ENCODE data around the gene FRY. TPM values are rescaled to one million over a fixed set of nuclear protein-coding genes. Genes with fewer than 3 reads are reported as not detected.

Gene FRY
- polyA plus RNA-seq, 2 donors: 2.4 to 4.3 TPM

DNA sequence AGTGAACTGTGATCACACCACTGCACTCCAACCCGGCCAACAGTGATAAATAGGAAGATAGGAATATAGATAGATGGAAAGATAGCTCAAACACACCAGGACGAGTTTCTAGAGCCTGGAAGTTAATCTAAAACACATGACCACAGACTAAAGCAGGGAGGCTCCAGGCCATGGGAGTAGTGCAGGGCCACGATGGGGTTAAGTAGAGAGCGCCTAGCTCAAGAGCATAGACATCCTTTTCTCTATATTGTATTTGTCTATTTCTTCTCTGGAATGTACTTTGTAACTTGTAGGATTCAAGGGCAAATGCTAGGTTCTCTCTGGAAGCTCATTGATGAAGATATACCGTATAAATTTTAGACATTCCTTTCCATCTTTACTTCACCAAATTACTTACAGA lies 214.0 kb downstream of the FRY start:
- WGBS, 2 donors: 85 to 86% methylated on average over 5 of the region's 5 CpGs
- Histone ChIP-seq H3K9me3 (ENCODE audit: control insufficient read depth in 2 of 2, insufficient read depth in 1 of 2, low read depth in 1 of 2, low read length in 1 of 2) (no peaks in the 10 kb centered on the region), H3K4me1 (ENCODE audit: control insufficient read depth in 2 of 2, insufficient read depth in 2 of 2, low read length in 1 of 2) (no peaks in the 10 kb centered on the region), H3K27ac (ENCODE audit: low read depth in 2 of 2, low read length in 1 of 2) (no peak overlapping the region), H3K27me3 (ENCODE audit: control insufficient read depth in 1 of 2, insufficient read depth in 2 of 2, low read length in 2 of 2) (no peaks in the 10 kb centered on the region), H3K4me3 (ENCODE audit: low read depth in 1 of 2, low read length in 2 of 2) (no peak overlapping the region), H3K36me3 (ENCODE audit: control insufficient read depth in 2 of 2, insufficient read depth in 2 of 2, low read length in 1 of 2) (no peaks in the 10 kb centered on the region)

DNA sequence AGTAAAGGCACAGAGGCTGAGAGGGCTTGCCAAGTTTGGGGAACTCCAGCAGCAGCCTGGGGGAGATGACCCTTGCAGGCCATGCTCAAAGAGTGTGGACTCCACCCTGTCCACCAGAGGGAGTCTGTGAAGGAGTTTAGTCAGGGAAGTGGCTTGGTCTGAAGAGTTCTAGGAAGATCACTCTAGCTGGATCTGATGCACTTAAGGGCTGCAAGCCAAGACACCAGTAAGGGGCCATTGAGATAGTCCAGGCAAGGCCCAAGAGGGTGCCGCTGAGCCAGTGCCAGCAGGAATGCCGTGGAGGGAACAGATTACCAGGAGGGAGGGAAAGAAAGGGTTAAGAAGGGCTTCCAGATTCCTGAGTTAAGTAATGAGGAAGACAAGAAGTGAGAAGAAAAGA lies 214.9 kb downstream of the FRY start:
- H3K4me3 ChIP-seq (ENCODE audit: low read depth in 1 of 2, low read length in 2 of 2): no peak overlapping the region
- no peaks in the 10 kb centered on the region for H3K36me3 ChIP-seq (ENCODE audit: control insufficient read depth in 2 of 2, insufficient read depth in 2 of 2, low read length in 1 of 2)
- no peaks in the 10 kb centered on the region for H3K27me3 ChIP-seq (ENCODE audit: control insufficient read depth in 1 of 2, insufficient read depth in 2 of 2, low read length in 2 of 2)
- WGBS, 2 donors: 60 to 72% methylated on average over 2 of the region's 2 CpGs
- no peaks in the 10 kb centered on the region for H3K4me1 ChIP-seq (ENCODE audit: control insufficient read depth in 2 of 2, insufficient read depth in 2 of 2, low read length in 1 of 2)
- H3K9me3 ChIP-seq (ENCODE audit: control insufficient read depth in 2 of 2, insufficient read depth in 1 of 2, low read depth in 1 of 2, low read length in 1 of 2): no peaks in the 10 kb centered on the region
- no peak overlapping the region for H3K27ac ChIP-seq (ENCODE audit: low read depth in 2 of 2, low read length in 1 of 2)

DNA sequence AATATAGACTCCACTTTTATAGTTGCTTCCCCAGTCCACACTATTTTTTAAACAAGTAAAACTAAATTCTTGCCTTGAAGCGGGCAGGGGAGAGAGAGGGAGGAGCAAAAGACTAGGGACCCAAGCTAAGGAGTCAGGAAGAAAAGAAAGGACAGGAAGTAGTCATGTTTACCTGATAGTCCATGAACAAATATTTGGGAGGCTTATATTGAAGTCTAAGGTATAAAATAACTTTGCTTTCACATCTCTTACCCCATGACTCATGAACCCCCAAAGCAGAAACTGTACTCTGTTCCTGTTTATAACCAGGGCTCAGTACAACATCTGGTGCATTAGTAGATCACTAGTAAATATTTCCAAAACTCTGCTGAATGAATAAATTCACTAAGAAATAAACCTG lies 216.3 kb downstream of the FRY start:
- Histone ChIP-seq H3K9me3 (ENCODE audit: control insufficient read depth in 2 of 2, insufficient read depth in 1 of 2, low read depth in 1 of 2, low read length in 1 of 2) (no peaks in the 10 kb centered on the region), H3K4me3 (ENCODE audit: low read depth in 1 of 2, low read length in 2 of 2) (no peak overlapping the region), H3K4me1 (ENCODE audit: control insufficient read depth in 2 of 2, insufficient read depth in 2 of 2, low read length in 1 of 2) (no peaks in the 10 kb centered on the region), H3K36me3 (ENCODE audit: control insufficient read depth in 2 of 2, insufficient read depth in 2 of 2, low read length in 1 of 2) (no peaks in the 10 kb centered on the region), H3K27me3 (ENCODE audit: control insufficient read depth in 1 of 2, insufficient read depth in 2 of 2, low read length in 2 of 2) (no peaks in the 10 kb centered on the region), H3K27ac (ENCODE audit: low read depth in 2 of 2, low read length in 1 of 2) (no peak overlapping the region)
- 0 to 56% methylated on average over 1 of the region's 1 CpG for WGBS, 2 donors

DNA sequence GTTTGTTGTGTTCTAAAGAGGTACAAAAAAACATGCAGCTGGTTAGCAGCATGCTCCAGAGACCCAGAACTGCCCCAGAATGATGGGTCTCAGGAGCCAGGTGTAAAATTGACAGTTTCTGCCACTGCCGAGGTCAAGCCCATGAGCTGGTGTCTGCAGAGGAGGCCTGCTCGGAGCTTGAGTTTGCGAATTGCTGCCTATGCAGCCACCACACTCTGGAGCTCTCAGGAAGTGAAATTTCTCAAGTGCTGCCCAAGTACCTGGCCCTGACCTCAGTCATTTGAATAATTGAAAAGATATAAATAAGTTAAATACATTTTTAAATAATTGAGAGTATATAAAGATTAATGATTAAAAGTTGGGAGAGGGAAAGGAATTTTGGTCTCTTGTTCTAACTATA lies 217.2 kb downstream of the FRY start:
- H3K36me3 ChIP-seq (ENCODE audit: control insufficient read depth in 2 of 2, insufficient read depth in 2 of 2, low read length in 1 of 2): no peaks in the 10 kb centered on the region
- no peak overlapping the region for H3K27ac ChIP-seq (ENCODE audit: low read depth in 2 of 2, low read length in 1 of 2)
- no peak overlapping the region for H3K4me3 ChIP-seq (ENCODE audit: low read depth in 1 of 2, low read length in 2 of 2)
- 84% methylated on average over 3 of the region's 3 CpGs for WGBS, 2 donors
- H3K27me3 ChIP-seq (ENCODE audit: control insufficient read depth in 1 of 2, insufficient read depth in 2 of 2, low read length in 2 of 2): no peaks in the 10 kb centered on the region
- H3K9me3 ChIP-seq (ENCODE audit: control insufficient read depth in 2 of 2, insufficient read depth in 1 of 2, low read depth in 1 of 2, low read length in 1 of 2): no peaks in the 10 kb centered on the region
- H3K4me1 ChIP-seq (ENCODE audit: control insufficient read depth in 2 of 2, insufficient read depth in 2 of 2, low read length in 1 of 2): no peaks in the 10 kb centered on the region

GRCh38 chr13:32252812-32253438 lies 221.4 kb downstream of the FRY start:
- WGBS, 2 donors: 77 to 80% methylated on average over 4 of the region's 4 CpGs
- Histone ChIP-seq H3K27me3 (ENCODE audit: control insufficient read depth in 1 of 2, insufficient read depth in 2 of 2, low read length in 2 of 2) (no peaks in the 10 kb centered on the region), H3K4me3 (ENCODE audit: low read depth in 1 of 2, low read length in 2 of 2) (no peak overlapping the region), H3K36me3 (ENCODE audit: control insufficient read depth in 2 of 2, insufficient read depth in 2 of 2, low read length in 1 of 2) (no peaks in the 10 kb centered on the region), H3K9me3 (ENCODE audit: control insufficient read depth in 2 of 2, insufficient read depth in 1 of 2, low read depth in 1 of 2, low read length in 1 of 2) (no peaks in the 10 kb centered on the region), H3K4me1 (ENCODE audit: control insufficient read depth in 2 of 2, insufficient read depth in 2 of 2, low read length in 1 of 2) (no peaks in the 10 kb centered on the region), H3K27ac (ENCODE audit: low read depth in 2 of 2, low read length in 1 of 2) (no peak overlapping the region)

DNA sequence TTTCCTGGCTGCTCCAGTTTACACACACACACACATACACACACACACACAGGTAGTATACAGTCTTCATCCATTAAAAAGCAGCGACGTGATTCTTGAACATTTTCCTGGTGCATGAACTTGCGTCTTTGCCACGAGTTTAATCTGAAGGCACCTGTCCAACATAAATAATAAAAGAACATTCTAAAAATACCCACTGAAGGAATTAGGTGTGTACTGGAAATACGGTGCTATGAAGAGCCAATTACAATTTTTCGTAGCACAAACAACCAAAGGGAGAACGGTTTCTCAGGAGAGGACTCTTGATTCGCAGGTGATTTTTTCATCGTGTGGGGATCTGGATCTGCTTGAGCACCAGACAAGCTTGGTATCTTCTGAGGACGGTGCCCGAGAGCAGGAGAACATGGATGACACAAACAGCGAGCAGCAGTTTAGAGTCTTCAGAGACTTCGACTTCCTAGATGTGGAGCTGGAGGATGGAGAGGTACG lies 222.4 kb downstream of the FRY start:
- 37 to 42% methylated on average over 14 of the region's 14 CpGs for WGBS, 2 donors
- H3K4me3 ChIP-seq (ENCODE audit: low read depth in 1 of 2, low read length in 2 of 2): peak overlapping the region; percentile 26 to 27
- no peaks in the 10 kb centered on the region for H3K36me3 ChIP-seq (ENCODE audit: control insufficient read depth in 2 of 2, insufficient read depth in 2 of 2, low read length in 1 of 2)
- H3K4me1 ChIP-seq (ENCODE audit: control insufficient read depth in 2 of 2, insufficient read depth in 2 of 2, low read length in 1 of 2): no peaks in the 10 kb centered on the region
- H3K9me3 ChIP-seq (ENCODE audit: control insufficient read depth in 2 of 2, insufficient read depth in 1 of 2, low read depth in 1 of 2, low read length in 1 of 2): no peaks in the 10 kb centered on the region
- no peaks in the 10 kb centered on the region for H3K27me3 ChIP-seq (ENCODE audit: control insufficient read depth in 1 of 2, insufficient read depth in 2 of 2, low read length in 2 of 2)
- H3K27ac ChIP-seq (ENCODE audit: low read depth in 2 of 2, low read length in 1 of 2): peak overlapping the region; percentile 63 to 77

- no peaks in the 10 kb centered on the region for H3K9me3 ChIP-seq (ENCODE audit: control insufficient read depth in 2 of 2, insufficient read depth in 1 of 2, low read depth in 1 of 2, low read length in 1 of 2)
- no peaks in the 10 kb centered on the region for H3K36me3 ChIP-seq (ENCODE audit: control insufficient read depth in 2 of 2, insufficient read depth in 2 of 2, low read length in 1 of 2)
- peak overlapping the region in 1 of 2 donors; percentile 63 for H3K27ac ChIP-seq (ENCODE audit: low read depth in 2 of 2, low read length in 1 of 2)
- H3K27me3 ChIP-seq (ENCODE audit: control insufficient read depth in 1 of 2, insufficient read depth in 2 of 2, low read length in 2 of 2): no peaks in the 10 kb centered on the region
- no peaks in the 10 kb centered on the region for H3K4me1 ChIP-seq (ENCODE audit: control insufficient read depth in 2 of 2, insufficient read depth in 2 of 2, low read length in 1 of 2)
- 25 to 35% methylated on average over 3 of the region's 3 CpGs for WGBS, 2 donors
- peak overlapping the region in 1 of 2 donors; percentile 26 for H3K4me3 ChIP-seq (ENCODE audit: low read depth in 1 of 2, low read length in 2 of 2)
These were observed 222.8 kb downstream of the FRY start for GRCh38 chr13:32254416-32254815.

- no peaks in the 10 kb centered on the region for H3K27me3 ChIP-seq (ENCODE audit: control insufficient read depth in 1 of 2, insufficient read depth in 2 of 2, low read length in 2 of 2)
- 47 to 56% methylated on average over 10 of the region's 10 CpGs for WGBS, 2 donors
- H3K4me1 ChIP-seq (ENCODE audit: control insufficient read depth in 2 of 2, insufficient read depth in 2 of 2, low read length in 1 of 2): no peaks in the 10 kb centered on the region
- H3K9me3 ChIP-seq (ENCODE audit: control insufficient read depth in 2 of 2, insufficient read depth in 1 of 2, low read depth in 1 of 2, low read length in 1 of 2): no peaks in the 10 kb centered on the region
- peak overlapping the region; percentile 52 to 63 for H3K27ac ChIP-seq (ENCODE audit: low read depth in 2 of 2, low read length in 1 of 2)
- H3K36me3 ChIP-seq (ENCODE audit: control insufficient read depth in 2 of 2, insufficient read depth in 2 of 2, low read length in 1 of 2): no peaks in the 10 kb centered on the region
- H3K4me3 ChIP-seq (ENCODE audit: low read depth in 1 of 2, low read length in 2 of 2): peak overlapping the region; percentile 11 to 26
These were observed 223.5 kb downstream of the FRY start for GRCh38 chr13:32254916-32255723.

DNA sequence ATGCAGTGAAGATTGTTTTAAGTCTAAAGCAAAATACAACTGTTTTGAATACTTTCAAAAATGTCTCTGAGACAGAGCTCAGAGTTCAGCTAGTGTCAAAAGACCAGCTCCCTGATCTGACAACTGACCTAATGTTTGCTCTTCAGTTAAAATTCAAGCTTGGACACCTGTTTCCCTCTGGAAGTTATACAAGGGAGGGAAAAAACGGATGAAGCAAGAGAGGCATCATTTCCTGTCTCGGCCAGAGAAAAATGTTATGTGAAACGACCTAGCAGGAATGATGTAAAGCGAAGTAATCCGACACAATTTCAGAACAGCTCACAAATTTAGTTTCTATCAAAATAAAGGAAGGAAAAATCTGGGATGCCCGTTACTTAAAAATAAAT lies 224.1 kb downstream of the FRY start:
- WGBS, 2 donors: 58 to 63% methylated on average over 6 of the region's 6 CpGs
- Histone ChIP-seq H3K27ac (ENCODE audit: low read depth in 2 of 2, low read length in 1 of 2) (peak overlapping the region in 1 of 2 donors; percentile 20), H3K4me1 (ENCODE audit: control insufficient read depth in 2 of 2, insufficient read depth in 2 of 2, low read length in 1 of 2) (no peaks in the 10 kb centered on the region), H3K4me3 (ENCODE audit: low read depth in 1 of 2, low read length in 2 of 2) (no peak overlapping the region), H3K36me3 (ENCODE audit: control insufficient read depth in 2 of 2, insufficient read depth in 2 of 2, low read length in 1 of 2) (no peaks in the 10 kb centered on the region), H3K9me3 (ENCODE audit: control insufficient read depth in 2 of 2, insufficient read depth in 1 of 2, low read depth in 1 of 2, low read length in 1 of 2) (no peaks in the 10 kb centered on the region), H3K27me3 (ENCODE audit: control insufficient read depth in 1 of 2, insufficient read depth in 2 of 2, low read length in 2 of 2) (no peaks in the 10 kb centered on the region)
